Pancreas (tissue), 10 donors: ENCODE data around the gene NOS1AP. TPM values are rescaled to one million over a fixed set of nuclear protein-coding genes. Genes with fewer than 3 reads are reported as not detected.

Source experiments
- ATAC-seq, 4 donors: fragments of 200-7000 bp; cut with Tn5 transposase; one replicate each; pipeline versions ENCODE4 v1.8.0 to v1.9.1; 2020; ENCODE audit warnings: mild to moderate bottlenecking in 4 of 4, moderate library complexity in 4 of 4
- DNase-seq, 6 donors: peaks; one replicate each; pipeline ENCODE4 v3.0.0-alpha.2; 2020
- FAIRE-seq: peaks from 2 replicates; lab custom pipeline; 2012; peaks lifted over from hg19 to GRCh38; lab: Jason Lieb, UNC
- H3K27ac ChIP-seq, 4 donors: fragments of 200-600 bp; sonication (generic); 1 replicate in 3 of 4; 2 replicates in 1 of 4; pipeline versions ENCODE4 v1.5.0 to v1.8.0; 2020
- H3K27me3 ChIP-seq, 4 donors: fragments of 200-600 bp; one replicate each; pipeline ENCODE4 v1.8.0; 2021
- H3K36me3 ChIP-seq, 3 donors: fragments of 200-600 bp; sonication (generic) in 1 of 3; one replicate each; pipeline versions ENCODE4 v1.5.0 to v1.8.0; 2020 to 2021
- H3K4me1 ChIP-seq, 3 donors: fragments of 200-600 bp; one replicate each; pipeline ENCODE4 v1.8.0; 2021
- H3K4me3 ChIP-seq, 4 donors: fragments of 200-600 bp; sonication (generic) in 2 of 4; one replicate each; pipeline versions ENCODE4 v1.5.0 to v1.8.0; 2020 to 2021
- H3K9me3 ChIP-seq, 4 donors: fragments of 200-600 bp; one replicate each; pipeline ENCODE4 v1.8.0; 2021
- WGBS, 2 donors: extraction: QIAGEN DNeasy Blood & Tissue Kit; methylation state at CpG; one replicate each; pipeline ENCODE4 v1.1.7; 2013; 5-methylcytosine and 5-hydroxymethylcytosine counted together
- intact Hi-C, 3 donors: fragments of 100-400 bp; cut with DNase I; formaldehyde crosslinking; loops; one replicate each; pipeline versions ENCODE4 v1.11.1 to v1.14.2; 2022
- polyA plus RNA-seq, 2 donors: library from polyadenylated mRNA; stranded (reverse); fragments of 200-250 nt; gene quantifications; one replicate each; pipeline ENCODE4 v1.2.3, GENCODE V29; 2013
- total RNA-seq, 6 donors: library from RNA; stranded (reverse); fragmentation: NEBNext Ultra II Directional in 4 of 6; extraction: Animal tissue kit (Norgen Biotek cat#: 25700) in 4 of 6; gene quantifications; one replicate each; pipeline versions ENCODE4 v1.2.1 to v1.2.4, GENCODE V29; 2021 to 2023
- TF ChIP-seq, protein P1 (sequence below), 4 donors: fragments of 200-600 bp; sonication (generic) in 3 of 4; IDR thresholded peaks; one replicate each; pipeline versions ENCODE4 v1.5.0 to v1.8.0; 2021; ENCODE audit warnings: antibody characterized with exemption in 4 of 4
- donor health status: healthy with polysubstance abuse.
- donor health status: DM: no; HTN: no; CAD: no; lungs with moderate emphysema.
- donor health status: DM: no; HTN: no; CAD: no.
- donor health status: control.
- donor health status: control.
- donor health status: Bipolar disorder and iron deficiency.
- donor health status: DM: yes; HTN: yes; CAD: no.
- donor health status: DM: no; HTN: no; CAD: no.
- donor health status: DM: no; HTN: no; CAD: no.
- donor health status: DM: yes; HTN: yes; CAD: no.

The NOS1AP gene
- total and polyA plus RNA-seq, 8 donors: 0.40 to 2.8 (median 1.7) TPM

DNA sequence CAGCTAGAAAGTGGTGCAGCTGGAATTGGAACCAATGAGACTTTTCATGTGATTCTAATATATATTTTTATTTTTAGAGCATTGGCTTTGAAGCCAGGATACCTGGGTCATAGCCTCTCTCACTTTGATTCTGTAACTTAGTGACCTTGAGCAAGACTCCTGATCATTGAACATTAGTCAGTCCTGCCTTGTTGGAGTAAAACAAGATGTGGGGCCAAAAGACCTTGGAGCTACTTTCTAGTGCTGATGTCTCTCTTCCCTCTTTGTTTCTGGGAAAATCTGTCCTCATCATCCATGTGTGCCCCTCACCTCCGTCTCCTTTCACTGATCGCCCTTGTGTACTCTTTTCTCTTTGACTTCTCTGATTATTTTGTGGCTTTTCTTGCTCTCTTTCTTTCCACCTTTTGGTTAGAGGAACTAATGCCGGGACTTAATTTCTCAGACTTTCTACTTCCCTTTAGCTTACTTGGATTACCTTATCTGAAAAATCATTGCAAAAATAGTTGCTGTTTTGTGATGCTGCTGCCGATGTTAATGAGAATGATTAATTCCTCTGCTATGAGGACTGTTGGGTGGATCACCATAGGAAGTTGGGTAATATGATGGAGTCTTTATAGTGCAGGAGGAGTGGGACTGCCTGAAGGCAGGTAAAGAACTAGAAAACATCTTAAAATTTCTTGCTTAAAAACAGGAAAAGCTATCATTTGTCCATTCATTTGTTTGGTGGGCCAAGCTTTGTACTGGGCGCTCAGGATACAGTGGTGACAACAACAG, 72.0 kb downstream of the NOS1AP start:
- no peaks in the 10 kb centered on the region for H3K9me3 ChIP-seq
- ATAC-seq: peak in 1 of 4 donors; percentile 44
- FAIRE-seq: no peak
- no peaks in the 10 kb centered on the region for H3K4me1 ChIP-seq
- H3K27ac ChIP-seq: no peak overlapping the region
- no peaks in the 10 kb centered on the region for H3K27me3 ChIP-seq
- no peaks in the 10 kb centered on the region for H3K36me3 ChIP-seq
- TF ChIP-seq, protein P1, sequence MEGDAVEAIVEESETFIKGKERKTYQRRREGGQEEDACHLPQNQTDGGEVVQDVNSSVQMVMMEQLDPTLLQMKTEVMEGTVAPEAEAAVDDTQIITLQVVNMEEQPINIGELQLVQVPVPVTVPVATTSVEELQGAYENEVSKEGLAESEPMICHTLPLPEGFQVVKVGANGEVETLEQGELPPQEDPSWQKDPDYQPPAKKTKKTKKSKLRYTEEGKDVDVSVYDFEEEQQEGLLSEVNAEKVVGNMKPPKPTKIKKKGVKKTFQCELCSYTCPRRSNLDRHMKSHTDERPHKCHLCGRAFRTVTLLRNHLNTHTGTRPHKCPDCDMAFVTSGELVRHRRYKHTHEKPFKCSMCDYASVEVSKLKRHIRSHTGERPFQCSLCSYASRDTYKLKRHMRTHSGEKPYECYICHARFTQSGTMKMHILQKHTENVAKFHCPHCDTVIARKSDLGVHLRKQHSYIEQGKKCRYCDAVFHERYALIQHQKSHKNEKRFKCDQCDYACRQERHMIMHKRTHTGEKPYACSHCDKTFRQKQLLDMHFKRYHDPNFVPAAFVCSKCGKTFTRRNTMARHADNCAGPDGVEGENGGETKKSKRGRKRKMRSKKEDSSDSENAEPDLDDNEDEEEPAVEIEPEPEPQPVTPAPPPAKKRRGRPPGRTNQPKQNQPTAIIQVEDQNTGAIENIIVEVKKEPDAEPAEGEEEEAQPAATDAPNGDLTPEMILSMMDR (IDR thresholded peaks at IDR 0.05): no peak
- intact Hi-C loops: no loop called here
- DNase-seq: no peak
- WGBS, 2 donors: 82 to 86% methylated on average over 5 of the region's 5 CpGs
- no peak overlapping the region for H3K4me3 ChIP-seq

DNA sequence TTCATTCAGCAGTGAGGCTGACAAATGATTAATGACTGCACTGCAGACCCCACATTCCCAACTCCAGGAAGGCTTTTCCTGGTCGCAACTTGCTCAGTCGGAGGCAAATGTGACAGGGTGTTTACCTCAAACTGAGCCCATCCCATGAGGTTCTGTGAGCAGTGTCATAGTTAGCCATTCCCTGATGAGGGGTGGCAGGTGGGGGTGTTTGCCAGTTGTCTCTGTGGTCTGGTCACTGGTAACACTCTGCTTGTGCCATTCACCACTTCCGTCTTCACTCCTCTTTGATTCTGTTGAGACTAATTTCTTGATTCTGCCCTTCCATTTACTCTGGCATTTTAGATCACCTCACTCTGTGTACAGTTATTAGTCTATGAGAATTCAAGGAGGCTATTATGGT, 73.5 kb downstream of the NOS1AP start:
- no peaks in the 10 kb centered on the region for H3K9me3 ChIP-seq
- H3K27ac ChIP-seq: no peak overlapping the region
- WGBS, 2 donors: 95 to 100% methylated on average over 3 of the region's 3 CpGs
- DNase-seq: no peak
- H3K27me3 ChIP-seq: no peaks in the 10 kb centered on the region
- no peak for FAIRE-seq
- ATAC-seq: no peak
- TF ChIP-seq, protein P1 (IDR thresholded peaks at IDR 0.05): no peak
- no peaks in the 10 kb centered on the region for H3K4me1 ChIP-seq
- intact Hi-C loops: no loop called here
- H3K4me3 ChIP-seq: no peak overlapping the region
- H3K36me3 ChIP-seq: no peaks in the 10 kb centered on the region

DNA sequence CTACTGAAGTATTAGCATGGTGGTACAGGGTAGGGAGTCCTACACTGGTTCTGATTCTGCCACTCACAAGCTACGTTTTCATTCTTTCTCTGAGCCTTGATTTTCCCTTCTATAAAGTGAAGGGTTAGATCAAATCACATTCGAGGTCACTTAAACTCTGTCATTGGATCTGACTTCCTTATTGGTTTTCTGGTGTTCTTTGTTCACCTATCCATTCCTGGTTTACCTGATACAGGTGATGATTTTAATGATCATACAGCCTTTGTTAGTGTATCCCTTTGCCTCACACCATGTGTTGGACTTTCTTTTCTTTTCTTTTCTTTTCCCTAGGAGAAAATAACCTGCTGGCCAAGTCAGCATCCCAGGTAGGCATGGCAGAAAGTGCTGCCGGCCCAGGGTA, 74.8 kb downstream of the NOS1AP start:
- ATAC-seq (no peak), FAIRE-seq (no peak)
- intact Hi-C loops: no loop called here

DNA sequence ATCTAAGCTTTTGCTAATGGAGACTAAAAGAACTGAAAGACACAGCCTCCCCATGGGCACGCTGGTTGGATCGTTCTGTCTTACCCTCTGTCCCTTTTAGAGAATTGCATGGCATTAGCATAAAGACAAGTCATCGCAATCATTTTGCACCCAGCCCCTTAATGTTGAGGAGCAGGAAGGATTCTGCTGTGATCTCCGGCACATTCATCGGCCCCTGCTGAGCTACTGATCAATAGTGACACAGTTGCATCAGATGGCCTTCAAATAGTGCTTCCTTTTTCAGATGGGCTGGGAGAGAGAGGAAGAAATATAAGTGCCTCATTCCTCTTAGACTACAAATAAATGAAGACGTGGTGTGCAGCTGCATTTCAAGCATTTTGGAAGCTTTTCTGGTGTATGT, 75.4 kb downstream of the NOS1AP start:
- H3K27ac ChIP-seq: no peak overlapping the region
- H3K36me3 ChIP-seq: no peaks in the 10 kb centered on the region
- H3K27me3 ChIP-seq: no peaks in the 10 kb centered on the region
- FAIRE-seq (no peak), ATAC-seq (no peak), DNase-seq (no peak)
- no peak overlapping the region for H3K4me3 ChIP-seq
- WGBS, 2 donors: 80 to 81% methylated on average over 6 of the region's 6 CpGs
- intact Hi-C loops: no loop called here
- TF ChIP-seq, protein P1 (IDR thresholded peaks at IDR 0.05): no peak
- no peaks in the 10 kb centered on the region for H3K9me3 ChIP-seq
- no peaks in the 10 kb centered on the region for H3K4me1 ChIP-seq

More for the DNA sequence above, 74.8 kb downstream of the NOS1AP start:
- no peaks in the 10 kb centered on the region for H3K9me3 ChIP-seq
- H3K4me1 ChIP-seq: no peaks in the 10 kb centered on the region
- 52 to 55% methylated on average over 3 of the region's 3 CpGs for WGBS, 2 donors
- H3K36me3 ChIP-seq: no peaks in the 10 kb centered on the region
- DNase-seq: no peak
- no peak overlapping the region for H3K27ac ChIP-seq
- H3K27me3 ChIP-seq: no peaks in the 10 kb centered on the region
- TF ChIP-seq, protein P1 (IDR thresholded peaks at IDR 0.05): no peak
- H3K4me3 ChIP-seq: no peak overlapping the region

DNA sequence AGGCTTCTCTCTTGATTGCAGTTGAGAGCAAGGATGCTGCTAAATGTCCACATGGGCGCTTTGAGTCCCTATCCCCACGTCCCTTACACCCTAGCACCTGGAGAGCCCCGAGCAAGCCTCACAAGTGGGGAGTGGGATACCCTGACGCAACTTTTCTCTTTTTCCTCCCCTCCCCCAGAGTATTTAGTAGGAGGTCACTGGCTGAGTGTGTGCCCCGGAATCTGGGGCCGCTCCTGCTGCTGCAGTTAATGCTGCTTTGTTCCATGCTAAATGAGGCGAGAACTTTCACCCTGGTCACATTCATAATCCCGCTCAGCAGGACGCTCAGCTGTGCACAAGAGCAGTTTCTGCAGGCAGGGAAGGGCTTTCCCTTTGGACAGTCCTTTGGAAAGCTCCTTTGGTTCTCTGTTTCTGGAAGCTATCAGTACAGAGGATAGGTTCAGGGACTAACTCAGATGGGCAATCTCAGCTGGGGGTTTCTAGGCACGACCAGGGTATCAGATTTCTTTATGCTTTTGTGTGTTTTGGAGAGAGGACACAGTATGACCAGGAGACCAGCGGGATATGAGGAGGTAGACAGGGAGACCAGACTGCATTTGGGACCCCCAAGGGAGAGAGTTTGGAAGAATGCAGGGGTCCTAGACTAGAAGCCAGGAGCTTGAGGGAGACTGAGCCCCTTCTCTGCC, 75.9 kb downstream of the NOS1AP start:
- no peak for DNase-seq
- no peak for FAIRE-seq
- Histone ChIP-seq H3K27me3 (no peaks in the 10 kb centered on the region), H3K4me1 (no peaks in the 10 kb centered on the region), H3K27ac (no peak overlapping the region), H3K36me3 (no peaks in the 10 kb centered on the region), H3K9me3 (no peaks in the 10 kb centered on the region), H3K4me3 (no peak overlapping the region)
- 82 to 85% methylated on average over 11 of the region's 11 CpGs for WGBS, 2 donors
- no peak for ATAC-seq
- TF ChIP-seq, protein P1 (IDR thresholded peaks at IDR 0.05): no peak
- intact Hi-C loops: no loop called here
